KBM-7 (cell line): ENCODE data around the gene MOAP1.
"Not testable (repeated sequence)": the region's sequence is repeated elsewhere in the genome, so short reads cannot be mapped to it uniquely, and the experiment has no call there.

ENCODE experiments used
- DNase-seq: peaks from one replicate; pipeline ENCODE4 v3.0.0-alpha.2; 2015
- in situ Hi-C: fragments of 300-500 bp; cut with MboI; formaldehyde crosslinking; loops from 2 replicates; pipeline ENCODE4 v1.14.3; 2020; ENCODE audit warnings: low sequenced_read_pairs, low pct_unique_long_range_greater_than_20kb, mixed read lengths

MOAP1 gene

GRCh38 chr14:93195316-93195999, 10.8 kb upstream of the MOAP1 start:
- DNase-seq = no peak
- in situ Hi-C loops = no loop called here

DNA sequence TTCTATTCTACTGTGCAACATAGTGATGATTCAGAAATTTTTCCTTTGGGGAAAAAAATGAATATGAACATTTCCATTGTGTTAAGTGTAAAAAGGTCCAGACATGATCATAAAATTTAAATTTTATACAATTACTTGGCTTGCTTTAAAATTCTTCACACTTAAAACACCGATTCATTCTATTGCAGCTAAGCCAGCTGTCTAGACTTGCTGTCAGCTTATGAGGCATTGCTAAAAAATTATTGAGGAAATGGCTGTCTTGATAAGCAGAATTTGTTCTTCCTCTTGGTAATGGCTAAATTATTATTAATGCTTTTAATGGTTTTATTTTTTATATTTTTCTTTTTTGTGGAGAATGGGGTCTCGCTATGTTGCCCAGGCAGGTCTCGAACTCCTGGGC, 2.3 kb upstream of the MOAP1 start:
- in situ Hi-C loops = no loop called here
- no peak for DNase-seq

- no peak for DNase-seq
- in situ Hi-C loops = no loop called here
These were observed 1.8 kb upstream of the MOAP1 start for GRCh38 chr14:93186466-93186865.

DNA sequence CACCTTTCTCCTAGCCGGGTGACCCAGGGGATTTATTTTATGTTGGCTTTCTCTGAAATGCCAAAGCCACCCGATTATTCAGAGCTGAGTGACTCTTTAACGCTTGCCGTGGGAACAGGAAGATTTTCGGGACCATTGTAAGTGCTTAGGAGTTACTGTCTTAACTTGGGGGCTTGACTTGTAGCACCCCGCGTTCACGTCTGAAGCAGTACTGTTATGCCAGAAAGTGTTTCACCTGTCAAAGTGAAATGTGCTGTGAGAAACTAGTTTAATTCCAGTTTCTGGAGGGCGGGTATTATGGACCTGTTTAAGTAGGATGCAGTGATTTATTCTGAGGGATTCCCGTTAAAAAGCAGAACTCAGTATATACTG, 638 bp upstream of the MOAP1 start:
- DNase-seq = peak; percentile 64
- in situ Hi-C loops = no loop called here

- DNase-seq = no peak
- in situ Hi-C loops = no loop called here
These were observed 940 bp downstream of the MOAP1 start for GRCh38 chr14:93183596-93184317.

DNA sequence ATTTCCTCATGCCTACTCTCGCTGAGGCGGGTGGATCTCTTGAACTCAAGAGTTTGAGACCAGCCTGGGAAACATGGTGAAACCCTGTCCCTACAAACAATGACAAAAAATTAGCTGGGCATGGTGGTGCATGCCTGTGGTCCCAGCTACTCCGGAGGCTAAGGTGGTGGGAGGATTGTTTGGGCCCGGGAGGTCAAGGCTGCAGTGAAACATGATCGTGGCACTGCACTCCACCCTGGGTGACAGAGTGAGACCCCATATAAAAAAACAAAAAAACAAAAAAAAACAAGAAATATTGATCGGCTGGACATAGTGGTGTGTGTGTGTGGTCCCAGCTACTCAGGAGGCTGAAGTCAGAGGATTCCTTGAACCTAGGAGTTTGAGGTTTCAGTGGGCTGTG, 9.2 kb downstream of the MOAP1 start:
- DNase-seq = no peak
- in situ Hi-C loops = no loop called here

GRCh38 chr14:93174731-93175130, 10.0 kb downstream of the MOAP1 start:
- DNase-seq, in situ Hi-C loops: not testable (repeated sequence)

GRCh38 chr14:93173943-93174395, 10.7 kb downstream of the MOAP1 start:
- no peak for DNase-seq
- in situ Hi-C loops = no loop called here

DNA sequence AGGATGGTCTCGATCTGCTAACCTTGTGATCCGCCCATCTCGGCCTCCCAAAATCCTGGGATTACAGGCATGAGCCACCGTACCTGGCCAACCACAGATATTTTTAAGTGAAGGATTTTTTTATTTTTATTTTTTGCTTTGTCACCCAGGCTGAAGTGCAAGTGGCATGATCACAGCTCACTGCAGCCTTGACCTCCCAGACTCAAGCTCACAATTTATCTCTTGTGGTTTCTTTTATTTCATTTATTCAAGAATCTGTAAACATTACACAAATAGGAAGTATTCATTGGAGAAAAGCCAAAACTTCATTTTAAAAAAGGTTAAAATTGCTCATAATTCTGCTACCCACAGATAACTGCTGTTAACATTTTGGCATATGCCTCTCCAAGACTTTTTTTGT, 13.3 kb downstream of the MOAP1 start:
- DNase-seq = no peak
- in situ Hi-C loops = no loop called here

- DNase-seq, in situ Hi-C loops: not testable (repeated sequence)
These were observed 14.6 kb downstream of the MOAP1 start for GRCh38 chr14:93170141-93170540.

DNA sequence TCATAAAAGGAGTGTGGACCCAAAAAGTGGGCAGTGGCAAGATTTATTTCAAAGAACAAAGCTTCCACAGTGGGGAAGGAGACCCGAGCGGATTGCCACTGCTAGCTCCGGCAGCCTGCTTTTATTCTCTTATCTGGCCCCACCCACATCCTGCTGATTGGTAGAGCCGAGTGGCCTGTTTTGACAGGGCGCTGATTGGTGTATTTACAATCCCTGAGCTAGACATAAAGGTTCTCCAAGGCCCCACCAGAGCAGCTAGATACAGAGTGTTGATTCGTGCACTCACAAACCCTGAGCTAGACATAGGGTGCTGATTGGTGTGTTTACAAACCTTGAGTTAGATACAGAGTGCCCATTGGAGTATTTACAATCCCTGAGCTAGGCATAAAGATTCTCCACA, 15.1 kb downstream of the MOAP1 start:
- in situ Hi-C loops, DNase-seq: not testable (repeated sequence)

GRCh38 chr14:93168610-93169009, 16.1 kb downstream of the MOAP1 start:
- in situ Hi-C loops = not testable (repeated sequence)

DNA sequence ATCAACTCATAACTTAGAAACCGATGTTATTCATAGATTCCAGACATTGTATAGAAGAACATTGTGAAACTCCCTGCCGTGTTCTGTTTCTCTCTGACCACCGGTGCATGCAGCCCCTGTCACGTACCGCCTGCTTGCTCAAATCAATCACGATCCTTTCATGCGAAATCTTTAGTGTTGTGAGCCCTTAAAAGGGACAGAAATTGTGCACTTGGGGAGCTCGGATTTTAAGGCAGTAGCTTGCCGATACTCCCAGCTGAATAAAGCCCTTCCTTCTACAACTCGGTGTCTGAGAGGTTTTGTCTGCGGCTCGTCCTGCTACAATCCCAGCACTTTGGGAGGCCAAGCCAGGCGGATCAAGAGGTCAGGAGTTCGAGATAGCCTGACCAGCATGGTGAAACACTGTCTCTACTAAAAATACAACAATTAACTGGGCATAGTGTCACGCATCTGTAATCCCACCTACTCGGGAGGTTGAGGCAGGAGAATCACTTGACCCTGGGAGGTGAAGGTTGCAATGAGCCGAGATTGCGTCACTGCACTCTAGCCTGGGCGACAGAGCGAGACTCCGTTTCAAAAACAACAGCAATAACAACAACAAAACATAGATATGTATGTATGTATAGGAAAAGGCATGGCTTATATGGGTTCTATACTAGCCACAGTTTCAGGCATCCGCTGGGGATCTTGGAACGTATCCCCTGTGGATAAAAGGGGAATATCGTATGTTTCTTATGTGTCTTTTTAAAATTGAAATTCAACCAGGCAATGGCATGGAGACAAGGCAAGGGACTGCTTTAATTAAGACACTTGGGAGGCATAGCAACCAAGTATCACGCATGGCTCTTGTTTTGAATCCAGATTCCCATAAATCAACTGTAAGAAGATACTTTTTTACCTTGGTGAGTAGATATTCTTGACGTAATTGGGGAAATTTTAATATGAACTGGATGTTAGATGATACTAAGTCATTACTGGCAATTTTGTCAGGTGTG, 19.1 kb downstream of the MOAP1 start:
- in situ Hi-C loops = not testable (repeated sequence)

More at GRCh38 chr14:93168610-93169009, 16.1 kb downstream of the MOAP1 start:
- peak; percentile 23 for DNase-seq

DNA sequence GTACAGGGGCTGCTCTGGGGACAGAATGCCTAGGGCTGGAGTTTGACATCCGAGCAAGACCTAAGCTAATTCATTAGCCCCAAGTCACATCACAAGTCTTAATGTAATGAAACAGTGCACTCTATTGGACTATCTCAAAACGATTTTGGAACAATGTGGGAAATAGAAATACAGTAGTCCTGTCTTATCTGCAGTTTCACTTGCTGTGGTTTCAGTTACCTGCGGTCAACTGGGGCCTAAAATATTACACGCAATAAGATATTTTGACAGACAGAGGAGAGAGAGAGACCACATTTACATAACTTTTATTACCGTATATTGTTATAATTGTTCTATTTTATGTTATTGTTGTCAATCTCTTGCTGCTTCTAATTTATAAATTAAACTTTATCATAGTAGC, 21.1 kb downstream of the MOAP1 start:
- in situ Hi-C loops = no loop called here
- no peak for DNase-seq

More for the DNA sequence above, 19.1 kb downstream of the MOAP1 start:
- not testable (repeated sequence) for DNase-seq

DNA sequence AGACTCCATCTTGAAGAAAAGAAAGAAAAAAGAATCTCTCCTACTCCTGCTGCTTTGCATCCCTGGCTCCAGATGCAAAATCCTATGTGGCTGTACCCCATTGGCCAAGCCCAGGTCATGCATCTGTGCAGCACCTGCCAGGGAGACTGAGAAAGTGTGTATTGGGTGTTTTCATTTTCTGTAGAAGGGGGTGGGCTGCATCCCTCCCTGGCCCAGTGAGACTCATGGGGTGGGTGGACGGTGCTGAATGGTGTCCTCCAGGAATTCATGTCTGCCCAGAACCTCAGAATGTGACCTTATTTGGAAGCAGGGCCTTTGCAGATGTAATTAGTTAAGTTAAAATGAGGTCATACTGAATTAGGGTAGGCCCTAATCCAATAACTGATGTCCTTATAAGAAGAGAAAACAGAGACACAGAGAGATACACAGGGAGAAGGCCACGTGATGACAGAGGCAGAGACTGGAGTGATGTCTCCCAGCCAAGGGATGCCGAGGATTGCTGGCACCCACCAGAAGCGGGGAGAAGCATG, 23.2 kb downstream of the MOAP1 start:
- DNase-seq = no peak
- in situ Hi-C loops = no loop called here

DNA sequence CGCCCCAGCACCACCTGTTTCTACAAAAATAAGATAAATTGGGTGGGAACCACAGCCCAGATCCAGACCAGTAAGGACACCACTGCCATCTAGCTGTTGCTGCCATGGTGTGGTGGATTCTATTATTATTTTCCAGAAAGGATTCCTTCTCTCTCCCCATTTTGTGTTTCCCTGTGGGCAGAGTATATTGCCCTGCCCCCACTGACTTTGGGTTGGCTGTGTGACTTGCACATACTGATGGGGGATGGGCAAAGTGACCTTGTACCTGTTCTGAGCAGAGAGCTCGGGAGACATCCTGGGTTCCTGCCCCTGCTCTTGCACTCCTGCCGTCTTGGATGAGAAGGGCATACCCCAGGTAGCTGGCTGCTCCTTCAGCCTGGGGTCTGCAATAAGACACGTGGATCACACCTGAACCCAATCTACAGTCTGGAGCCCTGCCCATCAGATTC, 24.3 kb downstream of the MOAP1 start:
- in situ Hi-C loops = no loop called here
- peak; percentile 37 for DNase-seq

GRCh38 chr14:93159625-93160352, 24.9 kb downstream of the MOAP1 start:
- DNase-seq = peak; percentile 41
- in situ Hi-C loops = not testable (repeated sequence)

- in situ Hi-C loops = not testable (repeated sequence)
- DNase-seq = peak; percentile 34
These were observed 26.3 kb downstream of the MOAP1 start for GRCh38 chr14:93158349-93158748.
